GM18526 (cell line): Measurements from ENCODE around the gene L3MBTL1.

Experiments
- POLR2A ChIP-seq: IDR thresholded peaks from 3 replicates; pipeline ENCODE4 v1.6.1; 2011; ENCODE audit not compliant: insufficient read length; ENCODE audit errors: extremely low read depth

The L3MBTL1 gene

GRCh38 chr20:43538878-43539700, 31.6 kb downstream of the L3MBTL1 start:
- TF ChIP-seq POLR2A: no peak

GRCh38 chr20:43539975-43540672, 32.6 kb downstream of the L3MBTL1 start:
- TF ChIP-seq POLR2A: no peak

GRCh38 chr20:43540673-43541060, 33.2 kb downstream of the L3MBTL1 start:
- no peak for TF ChIP-seq POLR2A

GRCh38 chr20:43541214-43541613, 33.7 kb downstream of the L3MBTL1 start:
- no peak for TF ChIP-seq POLR2A

GRCh38 chr20:43542161-43542560, 34.7 kb downstream of the L3MBTL1 start:
- TF ChIP-seq POLR2A: no peak

- TF ChIP-seq POLR2A: no peak
Measured at GRCh38 chr20:43542674-43543073, 35.2 kb downstream of the L3MBTL1 start.

GRCh38 chr20:43543138-43543537, 35.6 kb downstream of the L3MBTL1 start:
- TF ChIP-seq POLR2A: no peak

- TF ChIP-seq POLR2A: no peak
Measured at GRCh38 chr20:43544501-43544900, 37.0 kb downstream of the L3MBTL1 start.

GRCh38 chr20:43545837-43546578, 38.5 kb downstream of the L3MBTL1 start:
- TF ChIP-seq POLR2A: no peak

- TF ChIP-seq POLR2A: no peak
Measured at GRCh38 chr20:43548273-43548880, 40.9 kb downstream of the L3MBTL1 start.

- no peak for TF ChIP-seq POLR2A
Measured at GRCh38 chr20:43549416-43550065, 42.0 kb downstream of the L3MBTL1 start.

- TF ChIP-seq POLR2A: no peak
Measured at GRCh38 chr20:43550456-43550855, 43.0 kb downstream of the L3MBTL1 start.

GRCh38 chr20:43554369-43554768, 46.9 kb downstream of the L3MBTL1 start:
- TF ChIP-seq POLR2A: no peak

GRCh38 chr20:43558412-43559146, 51.1 kb downstream of the L3MBTL1 start, which contains the start of gene SGK2:
Gene SGK2, plus strand, starts transcription at chr20:43559027. Its CDS starts 7,469 bp downstream, at chr20:43566496.
- no peak for TF ChIP-seq POLR2A
